Left renal cortex interstitium (tissue), 4 donors: ENCODE measurements around the gene GAK. TPM values are rescaled to one million over a fixed set of nuclear protein-coding genes. Genes with fewer than 3 reads are reported as not detected.

ENCODE experiments used
- polyA plus RNA-seq, 4 donors: library from polyadenylated mRNA; unstranded; fragments of 120-200 nt; gene quantifications; one replicate each; pipeline ENCODE4 v1.2.1, GENCODE V29; 2013; ENCODE audit not compliant: insufficient read length in 4 of 4

The GAK gene
- polyA plus RNA-seq, 4 donors, result 47.4 to 91.5 (median 70.5) TPM

Other genes starting within 250 kb of the GAK start
- gene SLC49A3, start 243.2 kb downstream of the GAK start, polyA plus RNA-seq, result 1 to 10 TPM; 3.7 to 7.1 (median 5.0) TPM
- 100 to 1,000 TPM in 1 of 4 donors, 10 to 100 TPM in 3; 56.8 to 102 (median 81.9) TPM for gene PCGF3, start 226.5 kb downstream of the GAK start, polyA plus RNA-seq
- 1 to 10 TPM; 1.5 to 4.1 (median 3.0) TPM for gene CPLX1, start 106.2 kb downstream of the GAK start, polyA plus RNA-seq
- gene TMEM175, start 144 bp upstream of the GAK start, polyA plus RNA-seq, result 10 to 100 TPM; 23.1 to 32.3 (median 27.3) TPM
- 1 to 10 TPM; 6.0 to 9.6 (median 9.2) TPM for gene DGKQ, start 41.3 kb upstream of the GAK start, polyA plus RNA-seq
- 10 to 100 TPM in 3 of 4 donors, 1 to 10 TPM in 1; 9.8 to 21.5 (median 19.1) TPM for gene IDUA, start 54.7 kb upstream of the GAK start, polyA plus RNA-seq
- gene SLC26A1, start 61.1 kb upstream of the GAK start, polyA plus RNA-seq, result 10 to 100 TPM in 3 of 4 donors, 1 to 10 TPM in 1; 6.7 to 17.3 (median 13.6) TPM
- gene FGFRL1, start 79.3 kb upstream of the GAK start, polyA plus RNA-seq, result 10 to 100 TPM; 33.7 to 47.3 (median 41.6) TPM
- 10 to 100 TPM; 13.2 to 23.5 (median 17.0) TPM for gene RNF212, start 181.2 kb upstream of the GAK start, polyA plus RNA-seq
- 10 to 100 TPM; 10.3 to 15.1 (median 13.7) TPM for gene SPON2, start 240.3 kb upstream of the GAK start, polyA plus RNA-seq